HG02610 (cell line): ENCODE results near the gene NRCAM.
"Not testable (repeated sequence)": the region's sequence is repeated elsewhere in the genome, so short reads cannot be mapped to it uniquely, and the experiment has no call there.

Experiments
- ATAC-seq: cut with Tn5 transposase; IDR thresholded peaks from one replicate; pipeline ENCODE4 v1.9.1; 2021; ENCODE audit warnings: mild to moderate bottlenecking, moderate library complexity; ENCODE audit not compliant: unreplicated experiment

Gene NRCAM

DNA sequence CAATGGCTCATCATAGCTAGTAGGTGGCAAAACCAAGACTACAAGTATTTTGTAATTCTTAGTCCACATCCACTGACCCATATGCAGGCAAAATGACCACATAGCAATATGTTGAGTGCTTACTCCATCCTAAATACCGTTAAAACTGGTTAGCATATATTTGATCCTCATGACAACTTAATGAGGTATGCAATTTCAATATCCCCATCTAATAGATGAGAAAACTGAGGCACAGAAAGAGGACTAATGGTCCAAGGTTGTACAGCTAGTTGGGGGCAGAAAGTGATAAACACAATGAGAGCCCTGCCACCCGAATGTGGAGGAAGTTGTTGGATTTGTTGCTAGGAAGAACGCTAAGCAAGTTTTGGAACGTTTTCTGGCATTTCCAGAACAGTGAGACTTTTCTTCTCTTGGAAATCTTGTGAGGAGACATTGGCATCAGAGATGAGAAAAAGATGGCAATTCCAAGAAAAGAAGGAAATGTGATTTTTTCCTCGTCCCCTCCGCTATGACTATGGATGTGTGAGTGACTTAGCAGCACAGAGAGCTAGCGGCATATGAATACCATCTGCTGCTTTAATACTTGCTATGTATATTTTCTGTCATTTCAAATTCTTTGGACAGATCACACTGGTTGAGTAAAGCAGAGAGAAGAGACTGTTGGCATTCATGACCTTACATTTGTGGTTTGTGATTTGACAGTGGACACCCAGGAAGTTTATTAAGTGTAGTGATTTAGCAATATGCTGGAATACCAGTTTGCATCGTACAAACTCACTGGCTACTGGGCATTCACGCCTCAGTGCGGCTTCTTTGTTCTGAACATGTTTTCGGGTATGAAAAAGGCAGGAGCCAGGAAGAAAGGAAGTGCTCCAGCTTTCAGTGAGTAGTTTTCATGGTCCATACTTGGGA is 51.5 kb downstream of the NRCAM start:
- no peak for ATAC-seq

DNA sequence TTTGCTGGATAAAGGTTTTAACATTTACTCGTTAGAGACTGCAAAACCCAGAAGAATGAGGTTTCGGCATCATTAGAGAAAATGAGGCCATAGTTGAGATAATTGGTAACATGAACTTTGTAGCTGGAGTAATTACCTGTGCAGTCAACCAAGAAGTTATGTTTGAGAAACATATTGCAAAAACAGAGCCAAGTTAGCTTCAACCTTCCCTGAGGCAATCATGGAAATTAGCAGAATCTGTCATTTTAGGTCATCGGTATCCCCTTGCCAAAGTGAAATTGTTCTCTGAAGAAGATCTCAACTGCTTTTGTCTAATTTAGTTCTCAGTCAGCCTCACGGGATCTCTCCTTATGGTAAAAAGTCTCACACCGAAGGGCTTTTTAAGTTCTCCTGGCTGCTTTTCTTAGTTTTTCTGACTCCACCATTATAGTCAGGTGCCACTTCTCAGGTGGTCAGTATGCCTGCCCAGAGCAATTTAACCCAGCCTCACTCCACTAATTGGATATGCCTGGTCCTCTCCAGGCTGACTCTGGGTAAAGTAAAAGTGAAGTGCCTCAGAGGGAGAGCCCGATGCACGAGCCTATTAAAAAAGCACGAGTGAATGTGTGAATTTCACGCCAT is 52.5 kb downstream of the NRCAM start:
- ATAC-seq, result no peak

DNA sequence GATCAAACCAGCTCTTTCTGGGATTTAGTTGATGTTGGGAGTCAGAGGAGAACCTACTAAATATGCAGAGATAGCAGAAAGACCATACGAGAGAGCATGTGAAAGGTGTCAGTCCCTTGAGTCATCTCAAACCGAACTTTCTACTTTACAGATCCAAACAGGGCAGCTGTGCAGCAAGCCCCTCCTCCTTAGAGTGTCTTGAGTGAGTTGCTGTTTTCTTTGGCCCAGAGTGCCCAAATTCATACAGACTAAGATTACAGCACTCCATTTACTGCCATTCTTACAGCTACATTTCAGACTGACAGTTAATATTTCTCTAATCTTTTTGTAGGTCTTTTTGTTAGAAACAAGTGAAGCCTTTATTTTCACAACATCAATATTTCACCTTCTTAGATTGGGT is 53.4 kb downstream of the NRCAM start:
- ATAC-seq, result peak; percentile 90

- no peak for ATAC-seq
Measured at GRCh38 chr7:108396080-108396479, 60.2 kb downstream of the NRCAM start.

DNA sequence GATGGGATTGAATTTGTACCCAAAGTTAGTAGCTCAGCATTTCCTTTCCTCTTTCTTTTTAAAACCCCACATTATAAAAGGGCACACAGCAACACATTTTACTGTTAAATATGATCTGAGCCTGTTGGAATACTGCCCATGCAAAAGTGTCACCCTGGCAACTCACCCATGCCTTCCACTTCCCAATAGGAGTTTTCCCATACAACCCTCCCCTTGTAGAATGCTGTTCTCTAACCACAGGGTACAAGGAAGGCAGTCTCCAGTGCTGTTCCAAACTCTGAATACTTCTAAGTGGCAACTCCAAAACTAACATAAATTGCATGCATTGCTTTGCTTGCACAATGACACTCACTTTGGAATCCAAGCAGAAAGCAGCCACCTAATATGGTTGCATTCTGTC is 60.8 kb downstream of the NRCAM start:
- no peak for ATAC-seq

DNA sequence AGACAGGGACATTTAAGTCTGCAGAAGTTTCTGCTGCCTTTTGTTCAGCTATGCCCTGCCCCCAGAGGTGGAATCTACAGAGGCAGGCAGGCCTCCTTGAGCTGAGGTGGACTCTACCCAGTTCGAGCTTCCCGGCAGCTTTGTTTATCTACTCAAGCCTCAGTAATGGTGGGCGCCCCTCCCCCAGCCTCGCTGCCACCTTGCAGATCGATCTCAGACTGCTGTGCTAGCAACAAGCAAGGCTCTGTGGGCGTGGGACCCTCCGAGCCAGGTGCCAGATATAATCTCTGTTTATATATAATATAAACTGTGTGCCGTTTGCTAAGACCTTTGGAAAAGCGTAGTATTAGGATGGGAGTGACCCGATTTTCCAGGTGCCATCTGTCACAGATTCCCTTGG is 63.1 kb downstream of the NRCAM start:
- not testable (repeated sequence) for ATAC-seq

DNA sequence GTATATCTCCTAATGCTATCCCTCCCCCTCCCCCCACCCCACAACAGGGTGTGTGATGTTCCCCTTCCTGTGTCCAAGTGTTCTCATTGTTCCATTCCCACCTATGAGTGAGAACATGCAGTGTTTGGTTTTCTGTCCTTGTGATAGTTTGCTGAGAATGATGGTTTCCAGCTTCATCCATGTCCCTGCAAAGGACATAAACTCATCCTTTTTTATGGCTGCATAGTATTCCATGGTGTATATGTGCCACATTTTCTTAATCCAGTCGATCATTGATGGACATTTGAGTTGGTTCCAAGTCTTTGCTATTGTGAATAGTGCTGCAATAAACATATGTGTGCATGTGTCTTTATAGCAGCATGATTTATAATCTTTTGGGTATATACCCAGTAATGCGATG is 68.5 kb downstream of the NRCAM start:
- ATAC-seq, result not testable (repeated sequence)

GRCh38 chr7:108385834-108386422 is 70.3 kb downstream of the NRCAM start:
- ATAC-seq, result peak; percentile 80

GRCh38 chr7:108384716-108385483 is 71.3 kb downstream of the NRCAM start:
- ATAC-seq, result peak; percentile 65

DNA sequence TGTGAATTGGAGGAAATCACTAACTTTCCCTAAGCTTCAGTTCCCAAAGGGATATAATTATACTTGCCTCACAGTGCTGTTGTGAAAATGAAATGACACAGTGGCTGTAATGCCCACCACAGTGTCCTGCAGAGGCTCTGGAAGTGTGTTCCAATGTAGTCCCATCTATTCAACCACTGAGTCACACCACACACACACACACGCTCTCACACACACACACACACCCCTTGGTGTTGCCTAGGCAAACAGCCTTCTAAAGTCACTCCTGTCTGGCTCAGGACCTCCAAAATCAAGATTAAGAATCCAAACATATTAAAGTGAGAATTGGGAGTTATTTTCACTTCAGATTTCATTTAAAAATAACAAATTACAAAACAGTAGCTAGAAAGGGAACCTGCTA is 73.3 kb downstream of the NRCAM start:
- no peak for ATAC-seq

DNA sequence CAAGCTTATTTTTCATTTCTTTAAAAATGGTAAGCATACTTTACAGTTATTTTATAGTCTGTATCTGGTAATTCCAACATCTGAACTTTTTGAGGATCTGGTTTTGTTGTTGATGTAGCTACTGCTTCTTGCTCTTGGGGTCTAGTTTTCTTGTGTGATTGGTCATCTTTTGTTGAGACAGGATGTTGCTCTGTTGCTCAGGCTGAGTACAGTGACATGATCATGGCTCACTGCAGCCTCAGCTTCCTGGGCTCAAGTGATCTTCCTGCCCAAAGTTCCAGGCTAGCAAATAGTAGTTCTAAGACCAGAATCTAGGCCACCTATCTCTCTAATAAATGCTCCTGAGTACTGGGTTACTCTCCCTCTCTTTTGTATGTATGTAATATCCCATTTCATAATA is 75.7 kb downstream of the NRCAM start:
- ATAC-seq, result no peak

- no peak for ATAC-seq
Measured at GRCh38 chr7:108376206-108376605, 80.0 kb downstream of the NRCAM start.

- peak; percentile 70 for ATAC-seq
Measured at GRCh38 chr7:108375668-108376067, 80.6 kb downstream of the NRCAM start.

DNA sequence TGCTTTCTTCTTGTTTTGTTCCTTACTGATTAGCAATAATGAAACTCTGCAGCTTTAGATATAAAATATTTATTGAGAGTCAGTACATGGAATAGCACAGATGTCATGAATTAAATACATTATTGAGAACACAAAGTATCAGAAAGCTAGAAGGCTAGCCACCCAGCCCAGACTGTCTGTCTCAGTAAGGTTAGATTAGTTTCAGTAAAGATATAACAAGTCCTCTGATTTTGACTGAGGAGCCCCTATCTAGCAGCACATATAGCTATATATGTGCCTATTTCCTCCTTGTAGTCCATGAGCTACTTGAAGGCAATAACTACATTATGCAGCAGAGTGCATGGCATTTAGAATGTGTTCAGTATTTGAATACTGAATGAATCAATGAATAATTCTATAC is 81.3 kb downstream of the NRCAM start:
- ATAC-seq, result no peak

GRCh38 chr7:108372618-108373017 is 83.6 kb downstream of the NRCAM start:
- no peak for ATAC-seq

DNA sequence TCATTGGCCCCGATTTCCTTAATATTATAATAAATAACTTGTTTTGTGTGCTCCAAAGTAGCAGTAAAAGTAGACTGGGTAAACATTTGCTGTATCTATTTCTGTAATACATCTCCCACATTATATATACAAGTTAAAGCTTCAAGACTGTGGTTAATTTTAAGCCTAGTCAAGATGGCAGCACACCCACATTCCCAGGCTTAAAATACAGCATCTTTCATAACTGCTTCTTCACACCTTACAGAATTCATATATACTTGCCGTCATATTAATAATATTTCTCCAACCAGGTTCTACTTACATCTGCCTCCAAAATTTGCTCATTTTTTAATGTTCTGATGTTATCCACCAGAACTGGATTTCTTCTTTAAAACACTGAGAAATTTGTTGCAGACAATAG is 85.6 kb downstream of the NRCAM start:
- ATAC-seq, result no peak

- no peak for ATAC-seq
Measured at GRCh38 chr7:108368466-108368865, 87.8 kb downstream of the NRCAM start.

GRCh38 chr7:108367946-108368345 is 88.3 kb downstream of the NRCAM start:
- ATAC-seq, result no peak

DNA sequence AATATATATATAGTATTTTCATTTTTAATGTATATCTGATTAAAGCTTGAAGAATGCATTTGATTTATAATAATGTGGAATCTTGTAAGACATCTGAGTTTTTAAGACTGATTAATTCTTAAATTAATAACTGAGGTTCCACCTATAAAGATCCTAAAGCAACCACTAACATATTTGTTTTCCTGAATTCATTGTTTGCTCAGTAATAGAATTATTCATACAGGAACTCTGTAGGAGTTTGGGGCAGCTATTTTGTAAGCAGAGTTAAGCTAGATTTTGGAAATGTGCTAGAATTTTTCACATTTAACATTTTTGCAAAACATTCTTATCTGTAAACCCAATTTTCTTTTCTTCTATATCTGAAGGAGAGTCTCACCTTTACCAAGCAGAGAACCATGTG is 88.9 kb downstream of the NRCAM start:
- no peak for ATAC-seq

DNA sequence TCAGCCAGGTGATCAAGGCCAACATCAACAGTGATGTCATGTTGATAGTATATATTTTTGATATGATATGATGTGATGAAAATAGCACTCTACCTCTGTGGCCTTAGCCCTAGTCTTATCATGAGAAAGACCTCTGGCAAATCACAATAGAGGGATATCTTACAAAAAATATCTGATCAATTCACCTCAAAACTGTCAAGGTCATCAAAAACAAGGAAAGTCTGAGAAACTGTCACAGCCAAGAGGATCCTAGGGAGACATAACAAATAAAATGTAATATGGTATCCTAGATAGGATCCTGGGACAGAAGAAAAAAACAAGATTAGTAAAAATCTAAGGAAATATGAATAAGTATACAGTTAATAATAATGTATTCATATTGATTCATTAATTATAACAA is 92.6 kb downstream of the NRCAM start:
- no peak for ATAC-seq

DNA sequence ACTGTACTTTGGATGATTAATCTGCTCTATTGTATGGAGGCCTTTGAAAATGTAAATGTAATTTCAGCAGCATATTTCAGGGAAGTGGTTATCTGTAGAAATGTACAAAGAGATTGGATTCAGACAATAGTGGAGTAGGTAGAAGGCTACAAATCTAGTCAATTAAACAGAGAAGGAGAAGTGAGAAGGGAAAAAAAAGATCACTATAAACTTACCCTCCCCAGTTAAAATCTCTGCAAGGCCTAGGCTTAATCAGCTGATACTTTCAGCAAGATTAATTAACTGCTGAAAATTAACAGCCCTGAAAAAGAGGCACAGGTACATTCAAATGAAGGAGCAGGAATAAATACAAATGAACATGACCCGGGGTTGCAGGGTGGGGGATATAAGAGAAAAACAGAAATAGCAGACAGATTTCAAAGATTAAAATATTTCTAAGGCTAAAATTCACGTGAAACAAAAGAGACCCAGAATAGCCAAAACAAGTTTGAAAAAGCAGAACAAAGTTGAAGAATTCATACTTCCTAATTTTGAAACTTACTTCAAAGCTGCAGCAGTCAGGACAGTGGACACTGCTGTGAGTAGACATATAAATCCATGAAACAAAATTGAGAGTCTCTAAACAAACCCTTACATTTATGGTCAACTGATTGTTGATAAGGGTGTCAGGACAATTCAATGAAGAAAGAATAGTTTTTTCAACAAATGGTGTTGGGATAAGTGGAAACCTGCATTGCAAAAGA is 96.0 kb downstream of the NRCAM start:
- no peak for ATAC-seq
